ENCODE data around the gene SAP30.

SAP30 gene

GRCh38 chr4:173415885-173416653, 45.3 kb downstream of the SAP30 start:
- peak; percentile 12 for DNase-seq

GRCh38 chr4:173417833-173418232, 47.1 kb downstream of the SAP30 start:
- no peak for DNase-seq

- DNase-seq = no peak
Measured at GRCh38 chr4:173418639-173419038, 47.9 kb downstream of the SAP30 start.

GRCh38 chr4:173420324-173420752, 49.6 kb downstream of the SAP30 start:
- peak; percentile 48 for DNase-seq

- no peak for DNase-seq
Measured at GRCh38 chr4:173420801-173421200, 50.0 kb downstream of the SAP30 start.

GRCh38 chr4:173424899-173425805, 54.4 kb downstream of the SAP30 start:
- DNase-seq = no peak

GRCh38 chr4:173426064-173426463, 55.3 kb downstream of the SAP30 start:
- DNase-seq = peak; percentile 34

Measured in CD4-positive, alpha-beta T cell treated with Interleukin-17A for 1 hour (primary cell).